ENCODE measurements around the gene SYNE1.
"Not testable (repeated sequence)": the region's sequence is repeated elsewhere in the genome, so short reads cannot be mapped to it uniquely, and the experiment has no call there.

Gene SYNE1

GRCh38 chr6:152164957-152165356 lies 472.2 kb downstream of the SYNE1 start:
- no peak for DNase-seq

- DNase-seq: no peak
Observed at GRCh38 chr6:152161501-152161900, 475.7 kb downstream of the SYNE1 start.

GRCh38 chr6:152160346-152160745 lies 476.8 kb downstream of the SYNE1 start:
- DNase-seq: no peak

DNA sequence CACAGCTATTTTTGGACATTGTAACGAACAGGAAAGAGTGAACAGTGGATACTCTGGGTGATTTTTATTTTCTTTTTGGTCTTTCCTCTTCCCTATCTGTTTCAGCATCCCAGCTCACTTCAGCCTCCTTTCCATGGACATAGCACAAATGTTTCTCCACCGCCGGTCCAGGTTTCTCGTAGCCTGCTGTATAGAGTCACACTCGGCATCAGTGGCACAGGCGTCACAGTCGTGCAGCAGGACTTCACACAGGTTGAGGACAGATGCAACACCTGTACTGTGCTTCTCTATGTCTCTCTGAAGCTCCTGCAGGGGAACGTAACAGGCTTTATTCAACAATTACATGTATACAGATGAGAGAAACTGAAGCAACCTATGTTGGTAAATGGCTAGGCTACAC lies 481.4 kb downstream of the SYNE1 start:
- no peak for DNase-seq

DNA sequence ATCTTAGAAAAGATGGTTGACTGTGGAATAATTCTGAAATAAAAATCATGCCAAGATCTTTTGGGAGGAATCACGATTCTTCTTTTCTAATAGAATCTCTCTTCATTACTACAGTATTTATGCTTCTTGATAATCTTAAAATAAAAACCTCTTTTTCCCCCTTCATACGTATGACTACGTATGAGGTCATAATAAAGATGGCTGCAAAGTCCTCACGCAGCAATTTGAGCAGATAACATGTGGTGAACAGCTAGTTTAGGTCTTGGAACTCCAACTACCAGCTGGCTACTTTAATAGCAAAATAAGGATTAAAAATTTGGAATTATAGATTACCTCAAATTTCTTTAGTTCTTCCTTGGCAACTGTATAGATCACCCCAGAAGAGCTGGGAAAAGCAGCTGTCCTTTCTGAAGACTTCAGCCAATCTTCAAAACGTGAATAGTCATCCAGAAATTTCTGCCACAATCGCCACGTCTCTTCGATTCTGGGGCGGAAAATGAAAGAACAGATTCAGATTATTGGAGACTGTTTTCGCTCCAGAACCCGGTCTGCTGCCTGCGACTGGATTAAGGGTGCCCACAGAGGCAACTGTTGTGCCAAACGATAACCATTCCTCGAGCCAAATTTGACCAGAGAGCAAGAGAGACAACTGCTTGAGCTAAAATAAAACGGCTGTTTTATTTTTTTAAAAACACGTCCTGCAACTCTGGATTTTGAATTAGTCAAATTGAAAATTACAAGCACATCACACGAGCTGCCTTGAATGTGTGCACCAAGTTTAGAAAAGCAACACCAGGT lies 482.4 kb downstream of the SYNE1 start:
- no peak for DNase-seq

- no peak for DNase-seq
Observed at GRCh38 chr6:152151920-152152319, 485.2 kb downstream of the SYNE1 start.

GRCh38 chr6:152150196-152150595 lies 487.0 kb downstream of the SYNE1 start:
- no peak for DNase-seq

GRCh38 chr6:152148412-152148811 lies 488.8 kb downstream of the SYNE1 start:
- DNase-seq: no peak

- no peak for DNase-seq
Observed at GRCh38 chr6:152147269-152147668, 489.9 kb downstream of the SYNE1 start.

GRCh38 chr6:152146385-152146784 lies 490.8 kb downstream of the SYNE1 start:
- DNase-seq: no peak

DNA sequence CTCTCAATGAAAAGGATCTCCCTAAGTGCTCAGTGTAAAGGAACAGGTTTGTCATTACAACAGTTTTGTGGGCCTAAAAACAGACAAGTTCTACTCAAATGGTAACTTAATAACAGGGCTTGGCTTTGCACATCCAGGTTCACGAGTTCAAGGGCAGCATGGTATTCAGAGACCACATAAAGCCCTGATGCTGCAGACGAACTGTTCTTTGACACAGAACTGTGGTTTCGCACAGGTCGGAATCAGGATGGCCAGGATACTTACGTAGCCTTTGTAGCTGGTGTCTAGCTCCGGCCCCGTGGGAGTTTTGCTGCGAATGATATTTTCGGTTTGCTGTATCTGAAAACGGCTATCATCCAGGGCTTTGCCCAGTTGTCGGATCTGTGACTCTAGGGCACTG lies 493.8 kb downstream of the SYNE1 start:
- no peak for DNase-seq

GRCh38 chr6:152142105-152142504 lies 495.1 kb downstream of the SYNE1 start:
- DNase-seq: no peak

GRCh38 chr6:152138344-152138743 lies 498.8 kb downstream of the SYNE1 start:
- DNase-seq: not testable (repeated sequence)

- DNase-seq: no peak
Observed at GRCh38 chr6:152136449-152136825, 500.7 kb downstream of the SYNE1 start.

- no peak for DNase-seq
Observed at GRCh38 chr6:152135755-152136448, 501.3 kb downstream of the SYNE1 start.

- no peak for DNase-seq
Observed at GRCh38 chr6:152130441-152130840, 506.7 kb downstream of the SYNE1 start.

- no peak for DNase-seq
Observed at GRCh38 chr6:152129691-152130151, 507.4 kb downstream of the SYNE1 start.

- DNase-seq: no peak
Observed at GRCh38 chr6:152127432-152128165, 509.6 kb downstream of the SYNE1 start.

GRCh38 chr6:152124429-152125074 lies 512.6 kb downstream of the SYNE1 start:
- peak; percentile 65 to 78 for DNase-seq

DNA sequence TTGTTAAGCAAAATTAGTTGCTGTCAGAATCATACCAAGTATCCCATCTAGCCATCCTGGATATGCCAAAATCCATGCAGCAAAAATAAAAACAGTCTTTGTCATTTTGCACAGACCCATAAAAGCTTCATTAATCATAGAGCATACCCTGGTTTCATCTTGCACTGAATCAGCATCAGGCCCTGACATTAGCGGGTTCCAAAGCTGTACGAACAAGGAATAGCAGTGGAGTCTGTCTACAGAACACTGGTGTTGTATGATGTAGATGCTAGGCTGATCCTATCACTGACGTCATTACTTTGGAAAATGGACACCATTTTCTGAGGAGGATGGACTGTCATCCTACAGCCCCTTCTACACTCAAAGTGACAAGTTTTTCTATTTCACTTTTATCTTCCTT lies 514.1 kb downstream of the SYNE1 start:
- DNase-seq: no peak

GRCh38 chr6:152122434-152122833 lies 514.7 kb downstream of the SYNE1 start:
- no peak for DNase-seq

DNA sequence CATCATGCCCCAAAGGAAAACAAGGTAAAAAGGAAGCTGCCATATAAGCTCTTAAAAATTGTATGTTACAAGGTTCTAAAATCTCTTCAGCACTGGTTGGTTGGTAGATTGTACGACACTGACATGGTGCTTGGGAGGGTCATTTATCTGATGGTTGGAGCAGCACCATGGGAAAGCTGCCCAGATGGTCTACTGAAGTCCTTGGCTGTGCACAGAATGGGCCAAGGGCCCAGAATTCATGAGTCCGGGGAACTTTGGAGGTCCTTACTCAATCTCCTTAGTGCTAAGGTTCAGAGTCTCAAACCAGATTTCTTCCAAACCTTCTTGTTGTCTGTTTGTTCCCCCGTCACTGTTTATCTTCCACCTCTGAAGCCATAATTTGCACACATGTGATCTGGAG lies 515.3 kb downstream of the SYNE1 start:
- DNase-seq: no peak

DNA sequence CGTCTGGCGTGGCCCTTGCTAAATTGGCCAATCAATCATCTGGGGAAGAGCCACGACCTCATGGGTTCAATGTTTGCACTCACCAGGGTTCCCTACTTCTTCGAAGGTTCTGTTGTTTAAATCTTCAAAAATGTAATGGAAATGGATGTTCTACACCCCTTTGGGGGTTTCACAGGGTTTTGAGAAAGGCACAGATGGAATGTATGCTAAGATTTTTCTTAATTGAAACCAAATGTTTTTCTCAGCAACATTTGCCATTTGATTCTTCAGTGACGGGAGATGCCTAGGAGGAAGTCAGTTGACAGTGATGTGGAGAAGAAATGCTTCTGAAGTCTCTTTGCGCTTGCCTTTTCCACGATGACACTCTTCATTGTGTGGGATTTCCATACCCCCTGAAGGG lies 517.3 kb downstream of the SYNE1 start:
- DNase-seq: no peak
